ENCODE data around the gene PNKP. TPM values are rescaled to one million over a fixed set of nuclear protein-coding genes. Genes with fewer than 3 reads are reported as not detected.

The PNKP gene
- total and polyA plus RNA-seq, 3 experiments from 2014 or later: 28.4 to 98.7 (median 91.6) TPM

DNA sequence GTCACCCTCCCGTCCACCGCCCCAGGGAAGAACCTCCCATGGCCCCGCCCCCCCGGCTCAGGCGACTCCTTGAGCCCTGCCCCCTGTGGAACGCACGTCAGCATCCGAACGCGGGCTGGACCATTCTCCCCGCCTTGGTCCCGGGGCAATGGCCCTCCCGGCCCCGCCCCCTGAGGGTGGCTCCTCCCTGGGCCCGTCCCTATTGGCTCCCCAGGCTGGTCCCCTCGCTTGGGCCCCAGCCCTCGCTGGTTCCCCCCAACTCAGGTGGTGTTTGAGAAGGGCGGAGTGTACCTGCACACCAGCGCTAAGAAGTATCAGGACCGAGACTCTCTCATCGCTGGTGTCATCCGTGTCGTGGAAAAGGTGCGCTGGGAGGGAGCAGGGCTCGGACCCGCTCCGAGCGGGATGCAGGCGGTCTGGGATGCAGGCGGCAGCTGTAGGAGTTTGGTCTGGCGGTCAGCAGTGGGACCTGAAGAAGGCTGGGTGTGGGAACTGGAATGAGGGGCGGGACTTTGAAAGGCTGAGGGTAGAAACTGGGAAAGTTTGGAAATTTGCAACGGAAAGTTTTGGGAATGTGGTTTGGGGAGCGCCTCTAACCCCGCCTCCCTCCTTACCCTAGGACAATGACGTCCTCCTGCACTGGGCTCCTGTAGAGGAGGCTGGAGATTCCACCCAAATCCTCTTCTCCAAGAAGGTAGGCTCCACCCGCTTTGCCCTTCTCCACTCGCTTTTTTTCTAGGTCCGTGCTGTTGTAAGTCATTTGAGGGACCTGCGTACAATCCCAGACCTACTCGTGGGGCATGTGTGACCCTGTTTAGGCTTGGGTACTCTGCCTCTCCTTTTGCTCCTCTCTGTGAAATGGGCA, 10.7 kb upstream of the PNKP start:
- CTCF ChIA-PET: interaction anchor here (1.0 to 1.6 kb wide), 2 partner anchors 13 to 65 kb away, joined by 3 to 4 read pairs; partner anchors contain the start of gene FUZ
- H3K36me3 ChIP-seq (ENCODE audit: insufficient read depth, low read length): peaks cover 29% of the 10 kb centered on the region
- peaks cover 0 to 3% of the 10 kb centered on the region in 2 donors for H3K27me3 Mint-ChIP-seq
- H3K9me3 ChIP-seq (ENCODE audit: low read length): no peaks in the 10 kb centered on the region
- no peaks in the 10 kb centered on the region for H3K27me3 ChIP-seq (ENCODE audit: insufficient read depth, low read length, poor library complexity, severe bottlenecking)
- peaks cover under 1 to 49% (median 6%) of the 10 kb centered on the region in 3 donors for H3K36me3 Mint-ChIP-seq
- H3K4me1 Mint-ChIP-seq: peaks cover 20 to 31% (median 26%) of the 10 kb centered on the region in 3 donors
- peak overlapping the region in 1 of 8 donors; percentile 85 for H3K27ac Mint-ChIP-seq
- POLR2A ChIA-PET: interaction anchor here (0.8 to 3.0 kb wide), 10 partner anchors 9 to 238 kb away, joined by 3 to 33 read pairs (median 5); partner anchors contain the start of genes AP2A1, ATF5, MED25 and NUP62
- peaks cover 19% of the 10 kb centered on the region for H3K4me1 ChIP-seq (ENCODE audit: insufficient read depth, low read length)
- no peak overlapping the region for H3K4me3 Mint-ChIP-seq
- H3K9me3 Mint-ChIP-seq: no peaks in the 10 kb centered on the region
- peak overlapping the region; percentile 98 for H3K27ac ChIP-seq (ENCODE audit: low read depth, low read length)
- peak; percentile 97 to 99 (median 98) for DNase-seq
- peak overlapping the region; percentile 61 for H3K4me3 ChIP-seq (ENCODE audit: low read length)

DNA sequence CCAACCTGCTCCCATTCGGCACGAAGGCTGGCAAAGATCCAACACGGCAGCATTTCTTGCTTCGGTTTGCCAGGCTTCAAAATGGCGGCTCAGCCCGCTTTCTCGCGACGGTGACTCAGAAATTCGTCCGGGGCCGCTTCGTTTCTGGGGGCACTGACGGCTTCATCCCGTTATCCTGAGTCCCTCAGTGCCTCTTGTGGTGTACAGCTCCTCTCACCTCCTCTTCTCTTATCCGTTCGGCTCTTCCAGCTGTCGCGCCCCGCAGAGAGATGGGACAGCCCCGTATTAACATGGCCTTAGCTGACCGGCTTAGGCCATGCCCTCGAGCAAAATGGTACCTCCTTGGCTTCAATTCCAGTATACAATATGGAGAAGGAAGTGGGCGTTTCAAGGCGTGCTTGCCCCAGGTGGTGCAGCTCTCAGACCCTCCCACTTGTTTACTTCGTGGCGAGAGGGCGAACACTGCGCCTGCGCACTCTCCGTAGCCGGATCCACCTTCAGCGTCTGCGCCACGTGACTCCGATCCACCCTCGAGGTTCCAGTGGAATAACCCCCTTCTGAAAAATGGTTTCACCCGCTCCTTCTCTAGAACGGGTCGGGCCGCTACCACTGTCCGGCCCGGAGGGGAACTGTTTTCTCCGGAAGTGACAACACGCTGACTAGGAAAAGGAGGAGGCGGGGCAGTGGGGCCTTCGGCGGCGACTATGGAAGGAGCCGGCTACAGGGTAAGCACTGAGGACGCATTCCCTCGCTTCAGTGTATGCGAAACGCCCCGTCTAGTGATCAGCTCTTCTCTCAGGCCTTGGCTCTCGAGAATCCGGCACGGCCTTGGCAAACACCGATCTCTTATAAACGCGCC, 9.9 kb upstream of the PNKP start, which contains the start of the genes AKT1S1 and TBC1D17:
Gene AKT1S1 (minus strand): TSS at position 336 of the 859 bp plus-strand sequence. CDS start 4,060 bp downstream, outside the sequence.
Gene TBC1D17 (plus strand): TSS at position 683 of the 859 bp plus-strand sequence. CDS start 22 bp downstream, at position 705.
- Mint-ChIP-seq H3K9me3 (no peaks in the 10 kb centered on the region), H3K36me3 (peaks cover 0 to 40% (median 5%) of the 10 kb centered on the region in 3 donors), H3K4me3 (no peak within 1 kb of the TSS), H3K27me3 (peaks cover 0 to 3% of the 10 kb centered on the region in 2 donors), H3K4me1 (peaks cover 20 to 31% (median 26%) of the 10 kb centered on the region in 3 donors), H3K27ac (peak within 1 kb of the TSS in 1 of 8 donors; percentile 85)
- H3K9me3 ChIP-seq (ENCODE audit: low read length): no peaks in the 10 kb centered on the region
- ChIA-PET CTCF (interaction anchor here (0.8 to 1.6 kb wide), 6 partner anchors 9 to 237 kb away, joined by 3 to 5 read pairs (median 4); partner anchors contain the start of genes FUZ, PNKP, PTOV1 and RRAS), POLR2A (interaction anchor here (0.6 to 3.0 kb wide), 18 partner anchors 8 to 1258 kb away, joined by 3 to 33 read pairs (median 4); partner anchors contain the start of genes AP2A1, ATF5, FUZ and GYS1)
- no peaks in the 10 kb centered on the region for H3K27me3 ChIP-seq (ENCODE audit: insufficient read depth, low read length, poor library complexity, severe bottlenecking)
- peaks cover 23% of the 10 kb centered on the region for H3K36me3 ChIP-seq (ENCODE audit: insufficient read depth, low read length)
- peak within 1 kb of the TSS; percentile 78 for H3K4me3 ChIP-seq (ENCODE audit: low read length)
- peaks cover 19% of the 10 kb centered on the region for H3K4me1 ChIP-seq (ENCODE audit: insufficient read depth, low read length)
- peak within 1 kb of the TSS; percentile 98 for H3K27ac ChIP-seq (ENCODE audit: low read depth, low read length)
- peak; percentile 97 to 100 (median 99) for DNase-seq

- Histone ChIP-seq H3K27ac (ENCODE audit: low read depth, low read length) (peak overlapping the region; percentile 98), H3K4me3 (ENCODE audit: low read length) (peak overlapping the region; percentile 78), H3K36me3 (ENCODE audit: insufficient read depth, low read length) (peaks cover 15% of the 10 kb centered on the region), H3K4me1 (ENCODE audit: insufficient read depth, low read length) (peaks cover 19% of the 10 kb centered on the region), H3K9me3 (ENCODE audit: low read length) (no peaks in the 10 kb centered on the region), H3K27me3 (ENCODE audit: insufficient read depth, low read length, poor library complexity, severe bottlenecking) (no peaks in the 10 kb centered on the region)
- DNase-seq: peak; percentile 96 to 99 (median 98)
- peaks cover 0 to 35% (median 5%) of the 10 kb centered on the region in 3 donors for H3K36me3 Mint-ChIP-seq
- no peaks in the 10 kb centered on the region for H3K9me3 Mint-ChIP-seq
- POLR2A ChIA-PET: interaction anchor here (0.6 to 3.0 kb wide), 17 partner anchors 7 to 1257 kb away, joined by 3 to 33 read pairs (median 5); partner anchors contain the start of genes AP2A1, ATF5, FUZ and GYS1
- CTCF ChIA-PET: interaction anchor here (0.8 to 1.6 kb wide), 5 partner anchors 9 to 236 kb away, joined by 3 to 5 read pairs (median 4); partner anchors contain the start of genes PNKP, PTOV1 and RRAS
- H3K4me1 Mint-ChIP-seq: peaks cover 22 to 37% (median 32%) of the 10 kb centered on the region in 3 donors
- no peak overlapping the region for H3K27ac Mint-ChIP-seq
- peaks cover 0 to 3% of the 10 kb centered on the region in 2 donors for H3K27me3 Mint-ChIP-seq
- H3K4me3 Mint-ChIP-seq: no peak overlapping the region
Measured at GRCh38 chr19:49876422-49877019, 9.1 kb upstream of the PNKP start.

DNA sequence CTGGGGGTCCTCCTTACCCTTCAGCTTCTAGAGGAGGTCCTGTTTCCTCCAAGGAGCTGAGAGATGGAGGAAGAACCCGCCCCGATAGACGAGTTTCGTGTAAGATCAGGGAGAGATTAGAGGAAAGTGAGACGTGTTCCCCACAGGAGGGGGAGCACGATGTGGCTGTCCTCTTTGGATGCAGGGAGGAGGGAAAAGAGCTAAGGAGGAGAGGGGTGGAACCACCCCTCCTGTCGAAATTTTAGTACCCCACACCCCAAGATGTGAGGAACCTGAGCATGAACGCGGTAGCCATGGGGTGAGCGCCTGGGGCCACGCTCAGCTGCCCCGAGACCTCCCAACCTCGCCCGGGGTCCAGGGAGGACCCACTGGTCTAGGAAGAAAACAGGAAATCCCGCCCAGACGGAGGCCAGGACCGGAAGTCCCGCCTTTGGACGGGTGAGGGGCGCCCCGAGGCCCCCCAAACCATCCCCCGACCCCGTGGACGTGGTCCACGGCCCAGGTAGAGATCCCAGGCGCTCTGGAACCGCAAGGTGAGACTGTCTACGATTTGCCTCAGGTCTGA, 8.6 kb upstream of the PNKP start:
- peaks cover 22 to 37% (median 32%) of the 10 kb centered on the region in 3 donors for H3K4me1 Mint-ChIP-seq
- peaks cover 19% of the 10 kb centered on the region for H3K4me1 ChIP-seq (ENCODE audit: insufficient read depth, low read length)
- peaks cover 0 to 29% (median 4%) of the 10 kb centered on the region in 3 donors for H3K36me3 Mint-ChIP-seq
- H3K27me3 ChIP-seq (ENCODE audit: insufficient read depth, low read length, poor library complexity, severe bottlenecking): no peaks in the 10 kb centered on the region
- ChIA-PET CTCF (interaction anchor here (1.2 to 1.6 kb wide), 2 partner anchors 15 to 236 kb away, joined by 4 read pairs; partner anchors contain the start of gene RRAS), POLR2A (interaction anchor here (1.0 to 3.0 kb wide), 6 partner anchors 9 to 1256 kb away, joined by 3 to 33 read pairs (median 10); partner anchors contain the start of genes ATF5, FUZ, NUP62 and PNKP)
- H3K4me3 Mint-ChIP-seq: no peak overlapping the region
- H3K9me3 ChIP-seq (ENCODE audit: low read length): no peaks in the 10 kb centered on the region
- H3K9me3 Mint-ChIP-seq: no peaks in the 10 kb centered on the region
- peak overlapping the region; percentile 78 for H3K4me3 ChIP-seq (ENCODE audit: low read length)
- peak in 3 of 5 donors; percentile 24 to 74 (median 46) for DNase-seq
- peak overlapping the region; percentile 98 for H3K27ac ChIP-seq (ENCODE audit: low read depth, low read length)
- peaks cover 0 to 3% of the 10 kb centered on the region in 2 donors for H3K27me3 Mint-ChIP-seq
- H3K36me3 ChIP-seq (ENCODE audit: insufficient read depth, low read length): peaks cover 10% of the 10 kb centered on the region
- no peak overlapping the region for H3K27ac Mint-ChIP-seq

GRCh38 chr19:49875177-49875576, 7.8 kb upstream of the PNKP start:
- H3K36me3 Mint-ChIP-seq: peaks cover 0 to 22% (median 4%) of the 10 kb centered on the region in 3 donors
- no peak for DNase-seq
- Histone ChIP-seq H3K27me3 (ENCODE audit: insufficient read depth, low read length, poor library complexity, severe bottlenecking) (no peaks in the 10 kb centered on the region), H3K27ac (ENCODE audit: low read depth, low read length) (peak overlapping the region; percentile 98), H3K4me1 (ENCODE audit: insufficient read depth, low read length) (peaks cover 27% of the 10 kb centered on the region), H3K4me3 (ENCODE audit: low read length) (peak overlapping the region; percentile 78), H3K36me3 (ENCODE audit: insufficient read depth, low read length) (peaks cover 2% of the 10 kb centered on the region), H3K9me3 (ENCODE audit: low read length) (no peaks in the 10 kb centered on the region)
- peaks cover 0 to 3% of the 10 kb centered on the region in 2 donors for H3K27me3 Mint-ChIP-seq
- H3K4me3 Mint-ChIP-seq: peak overlapping the region in 2 of 7 donors; percentile 54 to 78
- H3K4me1 Mint-ChIP-seq: peaks cover 23 to 42% (median 36%) of the 10 kb centered on the region in 3 donors
- ChIA-PET POLR2A (interaction anchor here (3.0 kb wide), 1 partner anchor 8 kb away, joined by 33 read pairs; the partner anchor contains the start of gene PNKP), CTCF (no interaction called here)
- H3K9me3 Mint-ChIP-seq: no peaks in the 10 kb centered on the region
- peak overlapping the region in 5 of 8 donors; percentile 40 to 81 (median 61) for H3K27ac Mint-ChIP-seq

- no peaks in the 10 kb centered on the region for H3K36me3 ChIP-seq (ENCODE audit: insufficient read depth, low read length)
- H3K4me1 Mint-ChIP-seq: peaks cover 25 to 45% (median 38%) of the 10 kb centered on the region in 3 donors
- peaks cover 30% of the 10 kb centered on the region for H3K4me1 ChIP-seq (ENCODE audit: insufficient read depth, low read length)
- no peaks in the 10 kb centered on the region for H3K9me3 ChIP-seq (ENCODE audit: low read length)
- H3K4me3 Mint-ChIP-seq: peak overlapping the region in 3 of 7 donors; percentile 20 to 78 (median 54)
- H3K27me3 Mint-ChIP-seq: peaks cover 0 to 3% of the 10 kb centered on the region in 2 donors
- POLR2A ChIA-PET: interaction anchor here (0.5 kb wide), 1 partner anchor 27 kb away, joined by 4 read pairs; no protein-coding TSS in a partner anchor
- CTCF ChIA-PET: no interaction called here
- no peaks in the 10 kb centered on the region for H3K27me3 ChIP-seq (ENCODE audit: insufficient read depth, low read length, poor library complexity, severe bottlenecking)
- peaks cover 0 to 18% (median 4%) of the 10 kb centered on the region in 3 donors for H3K36me3 Mint-ChIP-seq
- H3K9me3 Mint-ChIP-seq: no peaks in the 10 kb centered on the region
- no peak overlapping the region for H3K27ac ChIP-seq (ENCODE audit: low read depth, low read length)
- no peak for DNase-seq
- H3K4me3 ChIP-seq (ENCODE audit: low read length): no peak overlapping the region
- peak overlapping the region in 5 of 8 donors; percentile 40 to 84 (median 61) for H3K27ac Mint-ChIP-seq
Measured at GRCh38 chr19:49874503-49875157, 7.3 kb upstream of the PNKP start.
